ENCODE results near the gene NFE2L2.
"Not testable (repeated sequence)": the region's sequence is repeated elsewhere in the genome, so short reads cannot be mapped to it uniquely, and the experiment has no call there.

The NFE2L2 gene

DNA sequence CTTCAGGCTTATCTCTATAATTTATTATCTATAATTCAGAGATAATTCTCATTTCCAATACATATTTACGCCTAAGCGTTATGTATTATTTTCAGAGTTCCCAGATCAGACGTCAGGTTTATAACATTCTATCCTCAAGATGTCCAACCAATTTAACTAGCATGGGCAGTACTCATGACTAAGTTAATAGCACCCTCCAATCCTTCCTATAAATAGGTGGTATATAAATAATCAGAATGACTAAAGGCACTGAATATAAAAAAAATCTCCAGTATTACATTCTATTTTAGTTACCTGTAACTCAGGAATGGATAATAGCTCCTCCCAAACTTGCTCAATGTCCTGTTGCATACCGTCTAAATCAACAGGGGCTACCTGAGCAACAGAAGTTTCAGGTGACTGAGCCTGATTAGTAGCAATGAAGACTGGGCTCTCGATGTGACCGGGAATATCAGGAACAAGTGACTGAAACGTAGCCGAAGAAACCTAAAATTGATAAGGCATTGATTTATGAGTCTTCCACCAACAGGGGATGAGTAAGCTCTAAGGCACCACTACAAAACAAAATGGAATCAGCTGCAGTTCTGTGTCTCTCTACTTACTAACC is 32.3 kb downstream of the NFE2L2 start:
- DNase-seq: no peak

DNA sequence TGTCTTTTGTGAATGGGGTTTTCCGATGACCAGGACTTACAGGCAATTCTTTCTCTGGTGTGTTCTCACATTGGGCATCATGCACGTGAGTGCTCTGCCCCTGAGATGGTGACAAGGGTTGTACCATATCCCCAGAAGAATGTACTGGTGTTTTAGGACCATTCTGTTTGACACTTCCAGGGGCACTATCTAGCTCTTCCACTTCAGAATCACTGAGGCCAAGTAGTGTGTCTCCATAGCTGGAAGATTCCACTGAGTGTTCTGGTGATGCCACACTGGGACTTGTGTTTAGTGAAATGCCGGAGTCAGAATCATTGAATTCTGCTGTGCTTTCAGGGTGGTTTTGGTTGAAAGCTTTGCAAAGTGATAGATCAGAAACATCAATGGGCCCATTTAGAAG is 33.3 kb downstream of the NFE2L2 start:
- no peak for DNase-seq

DNA sequence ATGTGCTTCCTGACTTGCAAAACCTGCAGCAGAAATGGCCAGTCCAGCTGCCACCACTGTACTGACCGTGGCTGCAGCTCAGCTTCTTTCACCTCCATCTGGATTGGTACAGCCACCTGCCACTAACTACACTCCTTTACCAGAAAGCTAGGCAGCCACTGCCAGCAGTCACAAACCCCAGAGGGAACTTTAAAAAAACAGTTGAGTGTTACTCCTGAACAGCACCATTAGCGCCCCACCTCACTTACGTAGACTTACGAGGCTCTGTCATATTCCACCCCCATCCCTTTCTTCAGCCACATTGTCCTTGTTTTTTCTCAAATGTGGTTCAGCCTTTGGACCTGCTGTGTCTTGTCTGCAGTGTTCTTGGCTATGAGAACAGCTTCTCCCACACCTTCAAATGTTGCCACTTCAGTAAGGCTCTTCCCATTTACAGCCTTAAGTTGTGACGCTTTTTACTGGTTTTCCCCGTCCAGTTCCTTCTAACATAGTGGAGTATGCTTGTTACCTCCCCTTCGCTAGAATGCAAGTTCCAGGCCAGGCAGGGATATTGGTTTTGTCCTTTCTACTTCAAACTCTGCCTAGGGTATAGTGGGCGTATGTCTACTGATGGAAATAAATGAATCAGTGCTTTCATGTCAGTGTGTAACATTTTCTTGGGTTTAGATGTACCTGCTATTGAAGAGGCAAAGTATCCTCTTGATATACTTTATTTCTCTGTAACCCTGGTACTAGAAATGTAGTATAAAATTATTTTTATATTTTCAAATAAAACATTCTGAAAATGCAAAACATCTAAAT is 34.9 kb downstream of the NFE2L2 start:
- DNase-seq: no peak

DNA sequence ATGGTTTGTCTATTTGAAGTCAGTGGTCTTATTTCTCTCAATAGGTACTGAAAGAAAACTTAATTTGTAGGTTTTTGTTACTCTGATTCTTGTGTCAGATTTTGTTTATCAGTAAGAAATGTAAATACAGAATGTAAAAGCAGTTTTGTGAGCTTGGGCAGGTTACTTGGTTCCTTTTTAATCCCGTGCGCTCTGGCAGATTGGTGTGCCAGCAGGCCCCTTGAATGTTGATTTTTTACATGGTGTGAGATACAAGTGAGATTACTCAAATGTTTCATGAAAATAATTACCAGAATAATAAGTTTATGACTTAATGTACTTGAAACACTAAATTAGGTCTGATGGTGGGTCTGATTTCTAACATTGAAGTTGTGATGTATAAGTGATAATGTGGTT is 38.6 kb downstream of the NFE2L2 start:
- no peak for DNase-seq

DNA sequence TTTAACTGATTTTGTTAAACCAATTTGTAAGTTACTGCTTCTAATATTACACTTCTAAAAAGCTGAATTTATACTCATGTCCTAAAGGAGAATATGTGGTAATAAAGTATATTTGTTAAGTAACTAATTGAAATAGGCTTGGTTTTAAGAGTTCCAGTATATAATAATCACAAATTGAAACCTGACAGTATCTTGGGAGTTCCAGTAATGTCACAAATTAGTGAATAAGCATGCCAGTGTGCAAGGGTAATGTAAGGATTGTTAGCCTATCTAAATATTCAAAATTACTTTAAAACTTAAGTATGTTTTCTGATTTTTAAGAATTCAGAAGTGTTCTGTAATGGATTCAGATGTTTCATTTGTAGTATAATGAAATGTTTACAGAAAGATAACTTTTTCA is 41.1 kb downstream of the NFE2L2 start:
- DNase-seq: not testable (repeated sequence)

DNA sequence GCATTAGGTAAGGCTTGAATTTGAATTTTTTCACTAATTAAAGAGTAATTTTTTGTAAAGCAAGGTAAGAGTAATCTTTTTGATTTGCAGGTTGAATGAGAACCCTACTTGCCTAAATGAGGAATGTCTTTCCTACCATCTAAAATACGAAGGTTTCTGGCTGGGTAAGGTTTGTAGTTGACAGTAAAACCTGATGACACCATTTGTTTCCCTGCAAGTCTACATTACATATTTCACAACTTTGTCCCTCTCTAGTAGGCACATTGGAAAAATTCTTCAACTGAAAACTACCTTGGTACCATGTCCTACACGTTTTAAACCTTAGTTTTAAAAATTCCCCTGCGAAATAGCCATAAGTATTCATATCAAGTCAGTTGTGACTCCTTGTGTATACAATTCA is 42.6 kb downstream of the NFE2L2 start:
- no peak for DNase-seq

DNA sequence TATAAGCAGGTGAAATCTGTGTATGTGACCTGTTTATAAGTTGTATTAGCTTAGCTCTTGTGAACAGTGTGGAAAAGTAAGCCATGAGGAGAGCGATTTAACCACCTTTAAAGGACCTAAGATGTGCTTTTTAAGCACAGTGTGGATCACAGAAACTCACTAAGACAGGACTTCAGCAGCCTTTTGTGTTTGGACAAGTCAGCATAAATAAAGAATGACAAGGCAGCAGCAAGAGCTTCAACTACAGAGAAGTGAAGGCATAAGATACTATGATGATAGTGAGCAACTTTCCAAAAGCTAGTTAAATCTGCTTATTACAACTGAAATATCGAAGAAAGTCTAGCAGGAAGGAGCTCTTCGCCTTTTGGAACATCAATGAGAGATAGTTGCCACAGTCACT is 43.0 kb downstream of the NFE2L2 start:
- no peak for DNase-seq

DNA sequence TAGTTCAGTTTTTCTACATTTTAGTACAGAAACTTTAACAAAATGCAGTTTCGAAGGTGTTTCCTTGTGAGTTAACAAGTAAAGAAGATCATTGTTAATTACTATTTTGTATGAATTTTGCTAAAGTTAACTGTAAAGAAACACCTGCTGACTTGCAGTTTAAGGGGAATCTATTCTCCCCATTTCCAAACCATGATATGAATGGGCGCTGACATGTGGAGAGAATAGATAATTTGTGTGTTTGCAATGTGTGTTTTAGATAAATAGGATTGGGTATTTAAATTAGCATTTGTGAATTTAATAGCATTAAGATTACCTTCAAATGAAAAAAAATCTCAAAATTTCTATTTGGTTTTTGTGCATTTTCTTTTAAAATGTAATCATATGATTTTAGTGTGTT is 44.7 kb downstream of the NFE2L2 start:
- not testable (repeated sequence) for DNase-seq

DNA sequence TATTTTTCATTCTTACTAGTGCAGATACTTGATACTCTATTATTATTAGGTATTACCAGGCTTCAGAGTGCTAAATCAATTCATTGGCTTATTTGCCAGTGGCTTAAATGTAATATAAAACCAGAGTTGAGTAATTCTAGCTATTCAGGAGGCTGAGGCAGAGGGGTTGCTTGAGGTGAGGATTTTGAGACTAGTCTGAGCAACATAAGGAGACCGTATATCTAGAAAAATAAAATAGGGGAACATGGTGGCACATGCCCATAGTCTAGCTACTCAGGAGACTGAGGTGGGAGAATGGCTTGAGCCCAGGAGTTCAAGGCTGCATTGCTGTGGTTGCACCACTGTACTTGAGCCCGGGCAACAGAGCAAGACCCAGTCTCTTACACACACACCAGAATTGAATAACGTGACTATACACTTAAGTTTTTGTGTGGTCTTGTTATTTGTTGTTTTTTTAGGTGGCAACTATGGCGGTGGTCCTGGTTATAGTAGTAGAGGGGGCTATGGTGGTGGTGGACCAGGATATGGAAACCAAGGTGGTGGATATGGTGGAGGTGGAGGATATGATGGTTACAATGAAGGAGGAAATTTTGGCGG is 47.2 kb downstream of the NFE2L2 start:
- DNase-seq: no peak

DNA sequence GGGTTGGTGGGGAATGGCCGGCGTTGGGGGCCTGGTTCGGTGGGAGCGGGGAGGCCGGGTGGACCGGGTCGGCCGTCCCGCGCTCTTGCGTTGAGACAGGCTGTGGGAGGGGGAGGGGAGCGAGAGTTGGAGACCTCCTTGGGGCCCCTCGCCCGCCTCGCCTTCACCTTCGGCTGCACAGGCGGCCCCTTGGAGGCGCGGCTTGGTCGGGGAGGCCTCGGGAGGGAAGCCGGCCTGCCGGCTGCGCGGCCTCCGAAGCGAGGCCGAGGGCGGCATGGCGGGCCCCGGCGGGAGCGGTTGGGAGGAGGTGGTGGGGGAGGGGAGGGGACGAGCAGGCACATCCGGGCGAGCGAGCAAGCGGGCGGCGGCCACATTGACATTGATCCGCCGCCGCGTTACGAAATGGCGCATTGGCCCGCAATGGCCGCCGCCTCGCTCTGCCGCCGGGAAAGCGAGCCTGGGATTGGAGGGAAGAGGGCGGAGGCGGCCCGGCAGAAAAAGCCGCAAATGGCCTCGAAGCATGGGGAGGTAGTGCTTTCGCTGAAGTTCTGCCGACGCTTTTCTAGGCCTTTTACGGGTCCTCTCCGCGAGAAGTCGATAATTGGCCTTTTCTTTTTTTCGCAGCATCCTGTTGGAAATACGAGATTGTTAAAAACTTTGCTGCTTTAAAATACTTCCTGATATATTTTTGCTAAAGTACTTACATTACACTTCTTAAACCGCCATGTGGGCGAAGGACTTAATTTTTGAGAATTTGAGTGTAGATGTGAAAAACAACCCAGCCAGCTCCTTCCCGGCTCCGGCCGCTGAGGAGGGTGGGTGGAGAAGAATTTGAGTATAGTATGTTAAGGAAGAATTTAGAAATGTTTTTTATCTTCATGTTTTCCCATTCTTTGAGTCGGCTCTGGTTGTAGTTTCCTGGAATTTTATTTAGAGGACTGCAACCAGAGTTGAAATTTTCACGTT is 51.4 kb downstream of the NFE2L2 start:
- DNase-seq: peak; percentile 91

DNA sequence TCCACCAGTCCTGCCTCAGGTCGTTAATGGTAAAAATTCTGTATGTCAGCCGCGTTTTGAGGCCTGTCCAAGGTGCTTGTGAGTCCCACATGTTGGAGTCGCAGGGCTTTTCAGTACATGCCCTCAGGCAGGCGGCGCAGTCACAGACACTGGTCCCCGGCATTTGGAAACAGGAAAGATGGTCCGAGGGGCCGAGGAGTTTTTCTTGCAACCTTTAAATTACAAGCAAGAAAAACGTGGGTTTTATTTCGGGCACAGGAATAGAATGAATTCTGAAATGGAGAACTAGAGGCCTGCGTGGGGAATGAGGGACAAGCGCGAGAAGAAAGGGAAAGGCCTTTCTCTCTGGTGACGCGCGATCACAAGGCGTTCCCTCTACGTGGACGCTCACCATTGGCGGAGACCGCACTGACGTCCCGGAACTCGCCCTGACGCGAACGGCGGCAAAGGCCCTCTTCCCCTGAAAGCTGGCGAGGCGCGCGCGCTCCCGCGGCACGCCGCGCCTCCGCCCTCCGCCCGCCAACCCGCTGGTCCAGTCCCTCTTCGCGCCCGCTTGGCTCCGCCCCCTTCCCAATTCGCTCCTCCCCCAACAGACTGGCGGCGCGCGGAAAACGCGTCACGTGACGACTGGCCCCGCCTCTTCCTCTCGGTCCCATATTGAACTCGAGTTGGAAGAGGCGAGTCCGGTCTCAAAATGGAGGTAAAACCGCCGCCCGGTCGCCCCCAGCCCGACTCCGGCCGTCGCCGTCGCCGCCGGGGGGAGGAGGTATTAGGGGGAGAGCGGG is 52.2 kb downstream of the NFE2L2 start, which contains the start of gene HNRNPA3:
Gene HNRNPA3 (plus strand): TSS at position 689 of the 785 bp plus-strand sequence. CDS start 6 bp downstream, at position 695.
- peak; percentile 100 for DNase-seq

DNA sequence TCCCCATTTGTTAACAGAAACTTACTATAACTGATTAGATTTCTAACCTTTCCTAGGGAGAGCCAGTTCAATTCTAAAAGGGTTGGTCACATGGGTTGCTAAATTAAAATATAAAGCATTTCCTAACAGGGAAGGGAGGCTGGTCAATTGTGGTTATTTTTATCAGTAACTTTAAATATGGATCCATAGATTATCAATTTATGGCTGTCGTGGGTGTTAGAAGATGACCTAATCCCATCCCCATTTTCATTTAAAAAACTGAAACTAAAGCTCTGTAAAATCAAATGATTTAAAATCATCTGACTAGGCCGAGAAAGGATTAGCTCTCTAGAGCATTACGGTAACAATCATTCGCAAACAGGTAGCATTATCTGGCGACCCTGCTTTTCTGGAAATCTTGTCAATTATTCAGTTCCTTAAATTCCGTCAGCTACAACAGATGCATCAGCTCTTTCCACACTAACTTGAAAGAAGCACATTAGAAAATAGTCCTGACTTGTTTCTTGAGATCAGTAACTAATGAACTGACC is 52.9 kb downstream of the NFE2L2 start:
- DNase-seq: no peak

DNA sequence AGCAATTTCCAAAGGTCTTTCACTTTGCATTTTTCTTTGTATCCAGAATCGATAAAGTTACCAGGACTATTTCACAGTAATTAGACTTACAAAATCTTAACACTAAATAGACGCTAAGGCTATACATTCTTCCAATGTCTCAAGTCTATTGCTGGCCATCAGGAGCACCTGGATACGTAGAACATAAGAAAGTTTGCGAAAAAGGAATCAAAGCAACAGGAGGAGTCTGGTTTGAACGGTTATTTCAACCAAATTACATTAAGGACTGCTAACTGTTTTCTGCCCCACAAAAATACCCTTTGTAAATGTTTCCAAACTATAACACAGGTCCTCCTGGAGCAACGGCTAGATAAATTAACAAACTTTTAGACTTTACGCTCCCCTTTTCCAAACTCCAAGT is 53.4 kb downstream of the NFE2L2 start:
- DNase-seq: no peak

DNA sequence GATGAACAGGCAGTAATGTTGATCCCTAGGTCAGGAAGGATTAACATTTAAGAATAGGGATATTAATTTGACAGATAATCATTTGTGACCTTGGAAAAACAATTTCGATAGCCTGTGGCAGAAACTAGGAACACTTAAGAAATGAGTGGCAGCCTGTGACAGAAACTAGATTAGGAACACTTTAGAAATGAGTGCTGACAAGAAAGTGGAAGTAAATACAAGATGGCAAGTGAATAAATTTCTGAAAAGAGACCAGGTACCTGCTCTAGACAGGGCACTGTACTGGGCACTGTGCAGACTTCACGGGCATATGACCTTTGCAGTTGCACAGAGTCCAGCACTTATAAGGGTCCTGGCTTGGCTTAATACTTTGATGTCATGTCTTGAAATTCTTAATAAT is 57.4 kb downstream of the NFE2L2 start:
- no peak for DNase-seq

DNA sequence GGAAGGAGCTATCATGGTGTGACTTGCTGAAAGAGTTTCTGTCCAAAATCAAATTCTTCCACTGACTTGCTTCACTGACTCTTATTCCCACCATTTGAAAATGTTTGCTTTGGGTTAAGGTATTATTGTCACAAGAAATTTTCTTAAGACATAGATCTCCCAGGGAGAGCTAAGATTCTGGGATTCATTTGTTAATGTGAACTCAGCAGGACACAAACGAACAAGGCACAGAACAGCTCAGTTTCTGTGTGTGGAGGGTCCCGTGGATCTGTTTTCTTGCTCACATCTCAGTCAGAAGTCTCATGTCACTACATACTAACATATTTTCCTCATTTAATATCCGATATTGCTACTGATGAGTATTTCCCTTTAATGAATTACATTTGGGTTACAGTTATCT is 60.1 kb downstream of the NFE2L2 start:
- no peak for DNase-seq

DNA sequence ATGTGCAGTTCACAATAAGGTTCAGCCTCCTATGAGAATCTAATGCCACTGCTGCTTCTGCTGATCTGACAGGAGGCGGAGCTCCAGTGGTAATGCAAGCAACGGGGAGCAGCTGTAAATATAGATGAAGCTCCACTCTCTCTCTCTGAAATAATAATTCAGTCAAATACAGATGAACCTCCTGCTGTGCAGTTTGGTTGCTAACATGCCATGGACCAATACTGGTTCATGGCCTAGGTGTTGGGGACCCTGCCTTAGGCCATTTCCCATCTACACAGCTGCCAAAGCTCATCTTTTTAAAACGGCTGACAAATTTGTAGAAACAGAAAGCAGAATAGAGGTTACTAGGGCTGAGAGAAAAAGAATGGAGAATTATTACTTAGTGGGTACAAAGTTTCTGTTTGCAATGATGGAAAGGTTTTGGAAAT is 62.6 kb downstream of the NFE2L2 start:
- DNase-seq: no peak

DNA sequence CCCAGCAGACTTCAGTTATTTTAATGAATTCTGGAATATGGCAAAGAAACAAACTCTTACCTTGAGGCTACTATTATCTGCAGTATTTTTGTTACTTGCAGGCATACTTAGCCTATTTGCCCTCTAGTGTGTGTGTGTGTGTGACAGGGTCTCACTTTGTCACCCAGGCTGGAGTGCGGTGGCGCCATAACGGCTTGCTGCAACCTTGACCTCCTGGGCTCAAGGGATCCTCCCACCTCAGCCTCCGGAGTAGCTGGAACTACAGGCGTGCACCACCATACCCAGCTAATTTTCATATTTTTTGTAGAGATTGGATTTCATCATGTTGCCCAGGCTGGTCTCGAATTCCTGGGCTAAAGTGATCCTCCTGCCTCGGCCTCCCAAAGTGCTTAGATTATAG is 64.1 kb downstream of the NFE2L2 start:
- not testable (repeated sequence) for DNase-seq

DNA sequence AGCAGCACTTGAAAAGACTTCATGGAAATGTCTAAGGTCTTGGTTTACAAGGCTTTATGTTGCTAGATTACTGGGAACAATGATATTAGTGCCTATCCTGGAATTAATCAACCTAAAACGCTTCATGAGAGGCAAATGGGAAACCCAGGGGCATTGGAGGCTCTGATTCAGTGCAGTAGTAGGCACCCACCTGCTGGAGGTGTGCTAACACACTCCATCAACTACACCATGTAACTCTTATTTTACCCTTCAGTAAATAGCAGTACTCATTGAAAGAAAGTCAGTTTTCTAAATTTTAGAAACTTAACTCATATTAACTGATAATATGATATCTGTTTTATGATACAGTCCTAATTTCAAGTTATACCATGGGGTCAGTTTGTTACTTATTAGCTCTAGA is 69.3 kb downstream of the NFE2L2 start:
- no peak for DNase-seq

DNA sequence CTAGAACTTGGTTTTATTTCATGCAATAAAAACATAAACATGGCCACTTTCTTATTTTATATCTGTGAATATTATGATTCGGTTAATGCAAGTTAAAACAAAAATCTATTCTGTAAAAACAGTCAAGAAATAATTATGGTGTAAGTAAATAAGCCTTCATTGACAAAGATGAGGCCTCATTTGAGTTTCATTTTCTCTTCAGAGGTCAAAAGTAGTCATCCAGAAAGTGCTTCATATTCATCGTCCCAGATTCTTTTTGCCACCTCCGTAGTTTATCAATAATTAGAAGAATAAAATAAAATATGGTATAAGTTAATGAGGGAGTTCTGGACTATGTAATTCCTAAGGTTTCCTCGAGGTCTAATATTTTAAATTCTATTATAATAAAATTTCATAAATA is 71.3 kb downstream of the NFE2L2 start:
- DNase-seq: no peak

DNA sequence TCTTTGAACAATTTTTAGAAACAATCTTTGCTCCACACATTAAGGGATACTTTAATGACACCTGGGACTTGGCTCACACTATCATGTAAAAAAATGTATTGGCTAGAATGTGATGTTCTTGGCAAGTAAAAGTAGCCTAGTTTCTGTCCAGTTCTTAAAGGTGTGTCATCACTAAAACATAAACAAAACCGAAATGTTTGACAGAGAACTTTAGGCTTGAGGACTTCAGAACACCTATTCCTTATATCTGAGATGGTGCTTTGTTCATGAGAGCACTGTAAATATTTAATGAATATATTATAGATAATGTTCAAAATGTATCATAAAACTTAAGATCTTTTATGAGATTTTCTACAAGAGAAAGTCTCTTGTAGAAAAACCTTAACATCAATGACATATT is 71.7 kb downstream of the NFE2L2 start:
- DNase-seq: no peak

DNA sequence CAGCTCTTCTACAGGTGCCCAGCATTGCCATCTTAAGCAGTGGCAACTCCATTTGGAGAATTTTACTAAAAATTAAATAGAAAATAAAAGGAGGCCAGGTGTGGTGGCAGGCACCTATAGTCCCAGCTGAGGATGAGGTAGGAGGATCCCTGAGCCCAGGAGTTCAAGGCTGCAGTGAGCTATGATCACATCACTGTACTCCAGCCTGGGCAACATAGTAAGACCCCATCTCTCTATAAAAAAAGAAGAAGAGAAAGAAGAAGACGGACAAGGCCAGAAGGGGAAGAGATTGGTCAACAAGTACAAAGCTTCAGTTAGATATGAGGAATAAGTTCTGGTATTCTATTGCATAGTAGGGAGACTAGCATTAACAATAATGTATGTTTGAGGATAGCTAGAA is 73.6 kb downstream of the NFE2L2 start:
- DNase-seq: no peak
